ENCODE results near the gene BORCS5.

The BORCS5 gene

DNA sequence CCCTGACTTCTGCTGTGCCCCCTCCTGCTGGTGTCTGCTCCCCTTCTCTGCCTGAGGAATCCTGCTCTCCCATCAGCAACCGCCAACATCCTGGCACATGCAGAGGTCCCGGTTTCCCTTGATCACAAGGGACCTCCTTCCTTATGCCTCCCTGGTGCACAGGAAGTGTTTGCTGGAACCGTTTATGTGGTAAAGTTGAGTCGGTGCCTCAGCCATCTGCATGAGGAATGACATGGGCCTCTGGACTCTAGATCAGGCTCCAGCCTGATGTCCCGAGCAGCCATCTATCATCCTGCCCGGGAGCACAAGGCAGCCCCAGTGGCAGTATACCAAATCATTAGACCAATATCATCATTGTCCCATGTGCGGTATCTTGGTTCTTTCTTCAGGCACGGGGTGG, 90.4 kb downstream of the BORCS5 start:
- no peaks in the 10 kb centered on the region for H3K4me1 ChIP-seq (ENCODE audit: insufficient read depth, low read length, severe bottlenecking)
- H2AFZ ChIP-seq (ENCODE audit: low read length), result no peak overlapping the region
- H3K27ac ChIP-seq (ENCODE audit: low read depth, low read length, poor library complexity, severe bottlenecking), result no peak overlapping the region

DNA sequence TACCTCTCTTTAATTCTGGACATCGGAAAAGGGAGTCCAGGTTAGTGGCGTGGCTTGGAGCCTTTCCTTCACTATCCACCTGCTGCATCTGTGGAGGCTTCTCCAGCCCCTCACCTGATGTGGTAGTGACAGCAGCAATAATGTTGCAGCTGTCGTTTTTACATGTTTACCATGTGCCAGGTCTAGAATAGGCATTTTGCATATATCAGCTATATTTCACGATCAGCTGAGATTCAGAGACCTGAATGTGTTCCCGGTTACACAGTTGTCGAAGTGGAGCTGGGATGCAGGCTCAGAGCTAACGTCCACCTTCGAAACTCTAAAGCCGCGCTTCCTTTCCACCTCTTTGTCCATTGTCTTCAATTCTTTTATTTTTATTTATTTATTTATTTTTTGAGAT, 91.0 kb downstream of the BORCS5 start:
- no peaks in the 10 kb centered on the region for H3F3A ChIP-seq (ENCODE audit: insufficient read depth, low read length)
- no peaks in the 10 kb centered on the region for H3K9me2 ChIP-seq (ENCODE audit: low read depth, low read length)
- H3K4me2 ChIP-seq (ENCODE audit: low read length), result no peak overlapping the region
- no peaks in the 10 kb centered on the region for H3K4me1 ChIP-seq (ENCODE audit: insufficient read depth, low read length, severe bottlenecking)
- no peaks in the 10 kb centered on the region for H3K27me3 ChIP-seq (ENCODE audit: insufficient read depth, low read length)
- H3K9ac ChIP-seq (ENCODE audit: low read length), result no peak overlapping the region
- H3K9me3 ChIP-seq (ENCODE audit: low read length), result no peaks in the 10 kb centered on the region
- no peak overlapping the region for H2AFZ ChIP-seq (ENCODE audit: low read length)
- no peak overlapping the region for H3K27ac ChIP-seq (ENCODE audit: low read depth, low read length, poor library complexity, severe bottlenecking)
- no peak overlapping the region for H3K4me3 ChIP-seq (ENCODE audit: low read depth, low read length, poor library complexity, severe bottlenecking)
- H3K79me2 ChIP-seq (ENCODE audit: insufficient read depth, low read length), result no peaks in the 10 kb centered on the region
- H4K20me1 ChIP-seq (ENCODE audit: insufficient read depth, low read length), result no peaks in the 10 kb centered on the region
- no peaks in the 10 kb centered on the region for H3K36me3 ChIP-seq (ENCODE audit: insufficient read depth, low read length)
- TF ChIP-seq, protein P1, sequence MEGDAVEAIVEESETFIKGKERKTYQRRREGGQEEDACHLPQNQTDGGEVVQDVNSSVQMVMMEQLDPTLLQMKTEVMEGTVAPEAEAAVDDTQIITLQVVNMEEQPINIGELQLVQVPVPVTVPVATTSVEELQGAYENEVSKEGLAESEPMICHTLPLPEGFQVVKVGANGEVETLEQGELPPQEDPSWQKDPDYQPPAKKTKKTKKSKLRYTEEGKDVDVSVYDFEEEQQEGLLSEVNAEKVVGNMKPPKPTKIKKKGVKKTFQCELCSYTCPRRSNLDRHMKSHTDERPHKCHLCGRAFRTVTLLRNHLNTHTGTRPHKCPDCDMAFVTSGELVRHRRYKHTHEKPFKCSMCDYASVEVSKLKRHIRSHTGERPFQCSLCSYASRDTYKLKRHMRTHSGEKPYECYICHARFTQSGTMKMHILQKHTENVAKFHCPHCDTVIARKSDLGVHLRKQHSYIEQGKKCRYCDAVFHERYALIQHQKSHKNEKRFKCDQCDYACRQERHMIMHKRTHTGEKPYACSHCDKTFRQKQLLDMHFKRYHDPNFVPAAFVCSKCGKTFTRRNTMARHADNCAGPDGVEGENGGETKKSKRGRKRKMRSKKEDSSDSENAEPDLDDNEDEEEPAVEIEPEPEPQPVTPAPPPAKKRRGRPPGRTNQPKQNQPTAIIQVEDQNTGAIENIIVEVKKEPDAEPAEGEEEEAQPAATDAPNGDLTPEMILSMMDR (IDR thresholded peaks at IDR 0.05; ENCODE audit: low read length), result no peak
- TF ChIP-seq EZH2 (IDR thresholded peaks at IDR 0.05; ENCODE audit: borderline replicate concordance, low read length), result no peak

More for the DNA sequence above, 90.4 kb downstream of the BORCS5 start:
- no peak overlapping the region for H3K4me3 ChIP-seq (ENCODE audit: low read depth, low read length, poor library complexity, severe bottlenecking)
- H3K9me3 ChIP-seq (ENCODE audit: low read length), result no peaks in the 10 kb centered on the region
- no peak overlapping the region for H3K9ac ChIP-seq (ENCODE audit: low read length)
- H3K79me2 ChIP-seq (ENCODE audit: insufficient read depth, low read length), result no peaks in the 10 kb centered on the region
- H3K27me3 ChIP-seq (ENCODE audit: insufficient read depth, low read length), result no peaks in the 10 kb centered on the region
- TF ChIP-seq EZH2 (IDR thresholded peaks at IDR 0.05; ENCODE audit: borderline replicate concordance, low read length), result no peak
- TF ChIP-seq, protein P1 (IDR thresholded peaks at IDR 0.05; ENCODE audit: low read length), result no peak
- H3K4me2 ChIP-seq (ENCODE audit: low read length), result no peak overlapping the region
- no peaks in the 10 kb centered on the region for H3K9me2 ChIP-seq (ENCODE audit: low read depth, low read length)
- no peaks in the 10 kb centered on the region for H4K20me1 ChIP-seq (ENCODE audit: insufficient read depth, low read length)
- H3F3A ChIP-seq (ENCODE audit: insufficient read depth, low read length), result no peaks in the 10 kb centered on the region
- no peaks in the 10 kb centered on the region for H3K36me3 ChIP-seq (ENCODE audit: insufficient read depth, low read length)

DNA sequence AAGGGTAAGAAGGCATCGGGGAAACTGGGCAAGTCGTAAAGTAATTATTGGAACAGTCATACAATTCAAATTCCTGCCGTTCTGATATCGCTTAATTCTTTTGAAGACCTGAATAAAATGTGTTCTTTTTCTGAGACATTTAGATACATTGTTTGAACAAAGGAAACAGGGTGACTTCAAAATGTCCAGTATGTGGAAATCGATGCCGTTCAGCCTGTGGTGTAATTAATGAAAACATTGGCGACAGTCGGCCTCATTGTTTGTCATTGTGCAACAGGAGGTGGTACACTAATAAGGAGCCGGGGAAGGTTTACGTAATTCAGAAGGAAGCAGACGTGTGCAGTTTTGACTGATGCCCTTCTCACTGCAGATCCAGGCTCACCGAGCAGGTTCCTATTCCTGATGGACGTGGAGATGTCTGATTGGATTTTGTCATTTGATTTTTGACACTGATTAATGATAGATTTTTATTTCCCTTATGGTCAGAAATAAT, 92.7 kb downstream of the BORCS5 start:
- H3K4me1 ChIP-seq (ENCODE audit: insufficient read depth, low read length, severe bottlenecking), result no peaks in the 10 kb centered on the region
- no peaks in the 10 kb centered on the region for H3K27me3 ChIP-seq (ENCODE audit: insufficient read depth, low read length)
- no peak overlapping the region for H3K4me3 ChIP-seq (ENCODE audit: low read depth, low read length, poor library complexity, severe bottlenecking)
- H4K20me1 ChIP-seq (ENCODE audit: insufficient read depth, low read length), result no peaks in the 10 kb centered on the region
- no peaks in the 10 kb centered on the region for H3F3A ChIP-seq (ENCODE audit: insufficient read depth, low read length)
- no peak overlapping the region for H3K4me2 ChIP-seq (ENCODE audit: low read length)
- no peaks in the 10 kb centered on the region for H3K9me2 ChIP-seq (ENCODE audit: low read depth, low read length)
- H3K9me3 ChIP-seq (ENCODE audit: low read length), result no peaks in the 10 kb centered on the region
- no peak overlapping the region for H3K27ac ChIP-seq (ENCODE audit: low read depth, low read length, poor library complexity, severe bottlenecking)
- H2AFZ ChIP-seq (ENCODE audit: low read length), result no peak overlapping the region
- TF ChIP-seq, protein P1 (IDR thresholded peaks at IDR 0.05; ENCODE audit: low read length), result no peak
- no peak for TF ChIP-seq EZH2 (IDR thresholded peaks at IDR 0.05; ENCODE audit: borderline replicate concordance, low read length)
- no peaks in the 10 kb centered on the region for H3K79me2 ChIP-seq (ENCODE audit: insufficient read depth, low read length)
- no peaks in the 10 kb centered on the region for H3K36me3 ChIP-seq (ENCODE audit: insufficient read depth, low read length)
- no peak overlapping the region for H3K9ac ChIP-seq (ENCODE audit: low read length)

All from OCI-LY1 (cell line).